Right renal cortex interstitium (tissue), 3 donors: ENCODE measurements around the gene GPR156. TPM values are rescaled to one million over a fixed set of nuclear protein-coding genes. Genes with fewer than 3 reads are reported as not detected.

Experiments
- DNase-seq, 3 donors: peaks; one replicate each; pipeline ENCODE4 v3.0.0-alpha.2; 2013; ENCODE audit warnings: low read depth in 3 of 3, low spot score in 2 of 3
- polyA plus RNA-seq, 3 donors: library from polyadenylated mRNA; unstranded; fragments of 120-200 nt; gene quantifications; one replicate each; pipeline ENCODE4 v1.2.1, GENCODE V29; 2013; ENCODE audit not compliant: insufficient read length in 3 of 3

GPR156 gene
- polyA plus RNA-seq, 3 donors, result 2.3 to 3.6 (median 2.9) TPM

DNA sequence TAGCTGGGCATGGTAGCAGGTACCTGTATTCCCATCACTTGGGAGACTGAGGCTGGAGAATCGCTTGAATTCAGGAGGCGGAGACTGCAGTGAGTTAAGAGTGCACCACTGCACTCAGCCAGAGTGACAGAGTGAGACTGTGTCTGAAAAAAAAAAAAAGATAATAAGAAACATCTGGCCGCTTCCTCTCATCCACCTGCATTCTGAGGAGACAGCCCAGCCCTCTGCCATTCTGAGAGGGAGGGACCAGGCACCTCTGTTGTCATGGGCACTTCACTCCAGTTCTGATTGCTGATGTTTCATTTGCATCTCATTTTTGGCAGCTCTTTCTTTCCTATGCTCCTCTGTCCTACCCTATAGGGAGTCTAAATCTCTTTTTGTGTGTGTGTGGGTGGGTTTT, 154.4 kb downstream of the GPR156 start:
- no peak for DNase-seq

DNA sequence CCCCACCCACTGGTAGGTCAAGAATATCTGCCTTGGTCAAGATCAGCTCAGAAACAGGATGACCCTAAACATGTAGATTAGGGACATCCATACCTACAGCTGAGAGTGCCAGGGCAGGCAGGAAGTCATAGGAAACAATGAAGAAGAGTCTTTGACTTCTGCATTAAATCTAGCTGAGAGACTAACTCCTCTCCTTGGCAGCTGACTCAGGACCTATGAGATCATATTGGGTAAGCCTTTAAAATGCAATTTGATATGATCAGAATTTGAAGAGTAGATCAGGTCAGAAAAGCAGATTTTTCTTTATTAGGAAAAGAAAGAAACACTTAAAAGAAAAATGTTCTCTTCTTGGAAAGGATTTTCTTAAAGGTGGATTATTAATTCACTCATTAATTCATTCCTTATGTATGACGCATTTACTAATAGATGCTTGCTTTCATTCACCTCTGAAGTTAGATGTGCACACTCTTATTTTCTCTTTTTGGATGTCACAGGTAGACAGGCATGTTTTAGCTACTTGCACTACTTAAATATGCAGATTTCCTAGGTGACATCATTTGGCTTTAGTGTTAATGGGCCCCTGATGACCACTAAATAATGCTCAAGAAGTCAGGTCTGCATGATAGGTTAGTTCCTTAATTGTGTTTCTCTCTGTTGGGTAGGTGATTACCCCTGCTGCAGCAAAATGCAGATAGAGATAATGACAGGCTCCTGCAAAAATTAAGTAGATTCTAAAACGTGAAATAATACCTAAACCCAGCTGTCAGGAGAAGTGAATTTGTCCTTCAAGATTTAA, 155.1 kb downstream of the GPR156 start:
- no peak for DNase-seq

DNA sequence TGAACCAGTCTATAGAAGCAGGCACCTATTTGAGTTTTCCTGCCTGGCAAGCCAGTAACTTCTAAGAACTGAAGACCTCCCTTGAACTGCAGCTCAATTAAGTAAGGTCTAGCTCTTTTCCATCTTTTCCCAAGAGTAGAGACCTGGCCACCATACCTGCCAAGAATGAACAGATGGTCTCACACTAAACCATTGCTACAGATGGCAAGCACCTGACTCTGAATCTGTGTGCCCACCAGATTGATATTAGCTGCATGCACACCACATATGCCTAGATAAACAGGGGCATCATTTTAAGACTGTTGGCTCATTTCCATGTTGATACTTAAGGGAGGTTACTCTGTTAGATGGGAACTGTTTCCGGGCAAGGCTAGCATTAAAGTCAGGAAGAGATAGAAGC, 156.0 kb downstream of the GPR156 start:
- DNase-seq, result no peak

DNA sequence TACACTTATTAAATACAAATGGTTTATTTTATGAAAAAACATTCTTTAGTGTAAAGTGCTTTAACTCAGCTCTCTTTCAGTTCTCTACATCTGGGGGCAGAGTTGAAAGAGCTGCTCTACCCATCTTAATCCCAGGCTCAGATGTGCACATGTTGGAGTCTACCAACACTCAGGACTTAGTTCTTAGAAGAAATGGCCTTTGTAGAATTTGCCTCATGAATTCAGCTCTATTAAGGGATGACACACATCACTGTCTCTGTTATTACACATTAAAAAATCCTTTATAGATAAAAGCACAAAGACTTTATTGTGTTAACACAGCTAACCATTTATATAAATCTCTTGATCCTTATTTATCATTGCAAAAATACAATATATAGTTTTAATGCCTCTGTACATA, 159.0 kb downstream of the GPR156 start:
- no peak for DNase-seq

DNA sequence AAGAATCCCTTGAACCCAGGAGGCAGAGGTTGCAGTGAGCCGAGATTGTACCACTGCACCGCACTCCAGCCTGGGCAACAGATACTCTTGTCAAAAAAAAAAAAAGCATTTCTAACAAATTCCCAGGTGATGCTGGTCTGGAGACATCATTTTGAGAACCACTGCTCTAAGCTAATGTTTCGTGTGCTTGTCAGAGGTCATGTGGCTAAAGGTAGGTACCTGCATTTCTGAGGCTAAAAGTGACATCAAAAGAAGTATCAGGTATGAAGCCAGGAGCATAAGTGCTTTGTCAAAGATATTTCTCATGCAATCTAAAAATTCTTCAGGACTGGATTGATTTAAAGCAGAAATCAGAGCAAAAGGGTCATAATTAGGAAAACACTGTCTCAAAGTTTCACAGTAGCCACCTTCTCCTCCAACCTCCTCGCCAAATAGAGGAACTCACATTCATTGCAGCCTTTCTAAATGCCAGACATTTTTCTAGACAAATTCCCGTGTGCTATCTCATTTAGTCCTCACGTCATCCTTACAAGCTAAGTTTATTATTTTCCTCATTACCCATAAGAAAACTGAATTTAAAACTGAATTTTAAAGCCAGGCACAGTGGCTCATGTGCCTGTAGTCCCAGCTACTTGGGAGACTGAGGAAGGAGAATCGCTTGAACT, 165.0 kb downstream of the GPR156 start:
- DNase-seq, result no peak

Other genes with a start within 250 kb of the GPR156 start
- 10 to 100 TPM; 46.4 to 52.7 (median 47.2) TPM for gene GSK3B, start 190.8 kb downstream of the GPR156 start, polyA plus RNA-seq
- gene LRRC58, start 64.1 kb upstream of the GPR156 start, polyA plus RNA-seq, result 10 to 100 TPM; 31.9 to 35.2 (median 33.0) TPM
- gene FSTL1, start 165.8 kb upstream of the GPR156 start, polyA plus RNA-seq, result 100 to 1,000 TPM; 528 to 591 (median 582) TPM